Choroid plexus epithelial cell (primary cell): ENCODE measurements around the gene CORIN.
A peak's percentile ranks its signal among the peaks of the same experiment; 100 is the strongest.

Experiments
- DNase-seq: peaks from one replicate; pipeline ENCODE4 v3.0.0-alpha.2; 2010; ENCODE audit warnings: low read depth
- H3K4me3 ChIP-seq: 2 replicates; pipeline ENCODE4 v1.5.1; 2011; ENCODE audit warnings: low read depth, mild to moderate bottlenecking, control low read depth, low read length, moderate library complexity
- CTCF ChIP-seq: conservative IDR thresholded peaks from 2 replicates; pipeline ENCODE4 v1.5.1; 2011; ENCODE audit warnings: low read depth, mild to moderate bottlenecking, control low read depth, inconsistent platforms, low read length, moderate library complexity

Gene CORIN

DNA sequence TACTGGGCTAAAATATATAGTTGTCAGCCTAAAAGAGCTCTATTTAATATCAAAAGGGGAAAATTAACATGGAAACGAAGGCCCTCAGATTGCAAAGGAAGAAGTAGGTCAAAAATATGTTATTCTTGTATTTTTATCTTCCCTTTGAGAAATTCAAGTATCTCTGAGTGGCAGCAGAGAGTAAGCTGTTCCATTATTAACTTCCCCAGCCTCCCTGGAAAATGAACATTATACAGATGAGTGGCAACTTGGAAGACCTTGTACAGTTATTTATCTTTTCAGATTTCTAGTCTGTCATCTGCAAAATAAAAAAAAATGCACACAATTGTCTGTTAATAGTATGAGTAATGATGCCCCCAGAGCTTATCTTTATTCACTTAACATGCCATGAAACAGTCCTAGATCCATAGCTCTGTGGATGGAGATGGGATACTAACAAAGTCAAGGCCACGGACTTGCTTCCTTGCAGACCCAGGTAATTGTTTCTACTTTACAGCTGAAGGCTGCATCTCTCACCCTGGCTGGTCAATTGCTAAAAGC is 93.0 kb downstream of the CORIN start:
- DNase-seq = no peak
- H3K4me3 ChIP-seq = no peak overlapping the region
- TF ChIP-seq CTCF = no peak

DNA sequence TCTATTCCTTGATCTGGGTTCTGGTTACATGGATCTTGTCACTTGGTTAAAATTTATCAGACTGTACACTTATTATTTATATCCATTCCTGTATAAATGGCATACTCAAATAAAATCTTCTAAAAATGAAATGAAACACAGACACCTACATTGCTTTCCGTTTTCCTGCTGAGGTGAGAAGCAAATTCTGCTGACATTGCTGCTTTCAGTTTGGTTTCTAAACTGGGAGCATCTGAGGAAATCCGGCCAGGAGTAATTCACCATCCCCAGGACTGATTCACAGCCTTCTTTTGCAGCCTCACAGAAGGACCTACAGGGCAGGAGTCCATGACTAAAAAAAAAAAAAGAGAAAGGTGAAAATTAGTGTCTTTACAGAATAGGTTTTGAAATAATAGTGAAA is 93.6 kb downstream of the CORIN start:
- TF ChIP-seq CTCF = no peak
- no peak for DNase-seq
- no peak overlapping the region for H3K4me3 ChIP-seq

DNA sequence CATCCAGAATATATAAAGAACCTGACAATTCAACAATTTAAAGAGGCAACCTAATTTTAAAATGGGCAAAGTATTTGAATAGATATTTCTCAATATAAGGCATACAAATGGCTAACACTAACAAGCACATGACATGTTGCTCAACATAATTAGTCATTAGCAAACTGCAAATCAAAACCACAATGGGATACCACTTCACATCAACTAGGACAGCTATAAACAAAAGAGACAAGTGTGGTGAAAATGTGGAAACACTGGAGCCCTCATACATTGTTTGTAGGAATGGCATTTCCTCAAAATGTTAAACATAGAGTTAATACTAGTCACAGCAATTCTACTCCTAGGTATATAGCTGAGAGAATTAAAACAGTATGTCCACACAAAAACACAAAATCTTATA is 96.7 kb downstream of the CORIN start:
- DNase-seq = peak; percentile 72
- H3K4me3 ChIP-seq = no peak overlapping the region
- TF ChIP-seq CTCF = no peak

DNA sequence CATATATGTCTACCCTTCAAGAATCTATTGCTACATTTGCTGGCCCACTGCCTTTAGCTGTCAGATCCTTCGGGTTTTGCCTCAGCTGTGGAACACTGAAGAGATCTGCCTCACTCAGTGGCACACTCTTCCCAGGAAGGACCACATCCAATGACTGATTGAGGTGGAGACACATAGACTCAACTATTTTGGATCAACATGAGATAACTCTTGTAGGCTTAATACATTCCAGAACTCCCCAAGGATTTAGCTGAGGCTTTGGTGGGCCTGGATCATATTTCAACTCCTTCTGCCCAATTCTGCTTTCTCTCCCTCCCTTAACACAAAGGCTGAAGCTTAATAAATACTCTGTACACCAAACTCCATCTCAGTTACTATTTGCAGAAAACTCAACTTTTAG is 100.5 kb downstream of the CORIN start:
- no peak for TF ChIP-seq CTCF
- no peak for DNase-seq
- no peak overlapping the region for H3K4me3 ChIP-seq

GRCh38 chr4:47736555-47736954 is 101.3 kb downstream of the CORIN start:
- no peak overlapping the region for H3K4me3 ChIP-seq
- TF ChIP-seq CTCF = no peak
- no peak for DNase-seq

DNA sequence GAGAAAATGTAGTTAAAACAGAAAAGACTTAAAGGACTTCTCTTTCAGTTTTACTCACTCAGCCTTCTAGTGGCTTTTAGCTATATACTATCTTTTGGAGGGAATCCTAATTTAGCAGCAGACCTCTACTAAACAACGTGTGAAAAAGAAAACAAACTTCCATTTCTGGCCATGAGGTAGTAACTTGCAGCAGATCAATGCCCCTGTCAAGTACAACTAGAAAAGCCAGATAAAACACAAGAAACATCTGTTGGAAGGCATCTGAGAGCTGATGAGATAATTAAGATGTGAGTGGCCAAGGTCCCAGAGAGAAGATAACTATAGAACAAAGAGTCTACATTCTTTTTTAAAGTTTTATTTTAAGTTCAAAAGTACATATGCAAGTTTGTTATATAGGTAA is 101.7 kb downstream of the CORIN start:
- no peak for TF ChIP-seq CTCF
- DNase-seq = no peak
- H3K4me3 ChIP-seq = no peak overlapping the region

DNA sequence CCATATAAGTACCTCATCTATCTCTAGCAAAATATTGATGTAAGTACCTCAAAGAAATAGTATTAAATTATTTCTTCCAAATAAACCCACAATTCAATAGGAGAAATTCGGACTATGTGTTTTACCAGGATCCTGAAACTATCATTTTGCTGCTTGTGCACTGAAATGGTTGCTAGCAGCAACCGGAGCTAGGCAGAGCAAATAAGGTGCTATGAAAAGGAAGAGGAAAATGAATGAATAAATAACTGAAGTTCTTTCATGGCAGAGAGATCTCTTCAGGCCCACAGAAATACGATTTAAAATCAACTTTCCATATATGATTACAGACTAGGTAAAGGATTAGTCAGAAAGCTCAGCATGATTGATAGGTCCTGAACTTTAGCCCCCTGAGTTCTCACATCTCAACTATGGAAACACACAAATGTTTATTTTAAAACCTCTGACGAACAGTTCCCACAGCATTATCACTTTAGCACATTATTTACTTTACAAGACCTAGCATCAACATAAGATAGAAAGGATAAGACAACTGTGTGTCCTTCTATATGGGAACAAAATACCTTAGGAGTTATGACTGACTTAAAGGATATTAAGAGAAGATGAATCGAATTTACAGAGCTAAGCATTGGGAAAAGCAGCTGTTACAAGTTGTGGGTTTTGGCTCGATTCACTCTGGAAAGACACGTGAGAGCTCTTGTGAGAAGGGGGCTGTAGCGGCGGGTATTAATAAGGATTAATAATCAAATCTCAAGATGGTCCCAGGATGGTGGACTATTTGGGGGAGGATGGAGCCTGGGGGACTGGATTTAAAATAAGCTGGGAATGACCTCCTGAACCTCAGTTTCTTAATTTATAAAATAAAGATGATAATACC is 104.3 kb downstream of the CORIN start:
- DNase-seq = no peak
- no peak for TF ChIP-seq CTCF
- no peak overlapping the region for H3K4me3 ChIP-seq
